A549 (cell line): ENCODE data around the gene CAPN11.

Experiments used
- CBX2 ChIP-seq: fragments of 200-600 bp; sonication (generic); IDR thresholded peaks from 2 replicates; pipeline ENCODE4 v1.6.1; 2016; ENCODE audit warnings: low read depth, mild to moderate bottlenecking, borderline replicate concordance
- CEBPB ChIP-seq, 2 experiments: fragments of >200 bp in 1 of 2; sonication (Bioruptor Twin) in 1 of 2; formaldehyde crosslinking in 1 of 2; IDR thresholded peaks; 2 replicates each; pipeline ENCODE4 v1.6.1; 2012 to 2016
- EP300 ChIP-seq, 2 experiments: fragments of >200 bp; sonication (Bioruptor Twin); formaldehyde crosslinking; IDR thresholded peaks; 2 replicates in 1 of 2; 3 replicates in 1 of 2; pipeline ENCODE4 v1.6.1; 2016 to 2017
- FOSL2 ChIP-seq, 2 experiments: fragments of 450-650 bp in 1 of 2; fragments of >200 bp in 1 of 2; sonication (Bioruptor Twin) in 1 of 2; formaldehyde crosslinking; IDR thresholded peaks; 2 replicates each; pipeline versions ENCODE4 v1.5.0 to v1.6.1; 2016 to 2020; ENCODE audit warnings: mild to moderate bottlenecking in 1 of 2, moderate library complexity in 1 of 2
- FOXS1 ChIP-seq: fragments of 250-450 bp; sonication (Bioruptor Pico); IDR thresholded peaks from 2 replicates; pipeline ENCODE4 v1.5.0; 2020; ENCODE audit warnings: mild to moderate bottlenecking, moderate library complexity
- GATA3 ChIP-seq: IDR thresholded peaks from 2 replicates; pipeline ENCODE4 v1.6.1; 2012; ENCODE audit warnings: borderline replicate concordance
- JUN ChIP-seq, 2 experiments: fragments of >200 bp; sonication (Bioruptor Twin); formaldehyde crosslinking; IDR thresholded peaks; 2 replicates in 1 of 2; 3 replicates in 1 of 2; pipeline ENCODE4 v1.6.1; 2016 to 2017
- MAX ChIP-seq: IDR thresholded peaks from 2 replicates; pipeline ENCODE4 v1.6.1; 2012
- POLR2A ChIP-seq: IDR thresholded peaks from 2 replicates; pipeline ENCODE4 v1.6.1; 2012; ENCODE audit warnings: mild to moderate bottlenecking, low read length
- POLR2AphosphoS2 ChIP-seq: conservative IDR thresholded peaks from 2 replicates; pipeline ENCODE4 v1.6.1; 2012; ENCODE audit warnings: low read length, improper control_type of control experiment, inconsistent platforms
- RAD21 ChIP-seq, 2 experiments: fragments of >200 bp in 1 of 2; sonication (Bioruptor Twin) in 1 of 2; formaldehyde crosslinking in 1 of 2; IDR thresholded peaks in 1 of 2; conservative IDR thresholded peaks in 1 of 2; 2 replicates in 1 of 2; 3 replicates in 1 of 2; pipeline ENCODE4 v1.6.1; 2012 to 2018; ENCODE audit warnings: inconsistent platforms in 1 of 2
- USF2 ChIP-seq: fragments of 450-650 bp; IDR thresholded peaks from 2 replicates; pipeline ENCODE4 v1.6.1; 2014; ENCODE audit warnings: antibody characterized with exemption
- TF ChIP-seq, protein P1 (sequence below): fragments of >200 bp; sonication (Bioruptor Twin); formaldehyde crosslinking; IDR thresholded peaks from 3 replicates; pipeline ENCODE4 v1.5.1; 2016

GRCh38 chr6:44223319-44224028 lies 64.9 kb downstream of the CAPN11 start, which contains the start of gene SLC29A1:
- TF ChIP-seq RAD21 (conservative IDR thresholded peaks at IDR 0.05 in 1 of 2, IDR thresholded peaks at IDR 0.05 in 1 of 2) (no peak), POLR2AphosphoS2 (no peak), POLR2A (peak; percentile 56), EP300 (IDR thresholded peaks at IDR 0.05) (no peak), FOSL2 (IDR thresholded peaks at IDR 0.05) (no peak), FOSL2 (CRISPR knock-in tag; IDR thresholded peaks at IDR 0.05) (no peak), FOXS1 (CRISPR knock-in tag) (no peak), MAX (peak; percentile 90), USF2 (no peak), CEBPB (IDR thresholded peaks at IDR 0.05) (no peak), CBX2 (no peak), JUN (IDR thresholded peaks at IDR 0.05) (peak in 1 of 2 experiments; percentile 44; a peak in 1 of 5 replicates), GATA3 (no peak)
- TF ChIP-seq, protein P1, sequence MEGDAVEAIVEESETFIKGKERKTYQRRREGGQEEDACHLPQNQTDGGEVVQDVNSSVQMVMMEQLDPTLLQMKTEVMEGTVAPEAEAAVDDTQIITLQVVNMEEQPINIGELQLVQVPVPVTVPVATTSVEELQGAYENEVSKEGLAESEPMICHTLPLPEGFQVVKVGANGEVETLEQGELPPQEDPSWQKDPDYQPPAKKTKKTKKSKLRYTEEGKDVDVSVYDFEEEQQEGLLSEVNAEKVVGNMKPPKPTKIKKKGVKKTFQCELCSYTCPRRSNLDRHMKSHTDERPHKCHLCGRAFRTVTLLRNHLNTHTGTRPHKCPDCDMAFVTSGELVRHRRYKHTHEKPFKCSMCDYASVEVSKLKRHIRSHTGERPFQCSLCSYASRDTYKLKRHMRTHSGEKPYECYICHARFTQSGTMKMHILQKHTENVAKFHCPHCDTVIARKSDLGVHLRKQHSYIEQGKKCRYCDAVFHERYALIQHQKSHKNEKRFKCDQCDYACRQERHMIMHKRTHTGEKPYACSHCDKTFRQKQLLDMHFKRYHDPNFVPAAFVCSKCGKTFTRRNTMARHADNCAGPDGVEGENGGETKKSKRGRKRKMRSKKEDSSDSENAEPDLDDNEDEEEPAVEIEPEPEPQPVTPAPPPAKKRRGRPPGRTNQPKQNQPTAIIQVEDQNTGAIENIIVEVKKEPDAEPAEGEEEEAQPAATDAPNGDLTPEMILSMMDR, result no peak; the same call in 2 of the 3 replicates
